A549 (cell line): ENCODE measurements around the gene MSI2. TPM values are rescaled to one million over a fixed set of nuclear protein-coding genes. Genes with fewer than 3 reads are reported as not detected.
A peak's percentile ranks its signal among the peaks of the same experiment; 100 is the strongest.

Experiments
- ATAC-seq, 2 experiments: fragments of 200-7000 bp in 1 of 2; fragments of >200 bp in 1 of 2; cut with Nextera tagmentation in 1 of 2; cut with Tn5 transposase in 1 of 2; 3 replicates each; pipeline versions ENCODE4 v1.8.0 to v1.9.1; 2018 to 2020; ENCODE audit warnings: mild to moderate bottlenecking in 1 of 2, moderate library complexity in 1 of 2
- CTCF ChIA-PET: fragments of 300-600 bp; sonication (Branson Sonifier 250); formaldehyde crosslinking; extraction: SDS; loops from one replicate; lab custom pipeline; 2021; ENCODE audit warnings: antibody characterized with exemption, inconsistent platforms; lab: Yijun Ruan, JAX
- POLR2A ChIA-PET: fragments of 350-600 bp; formaldehyde crosslinking; extraction: SDS; loops from one replicate; lab custom pipeline; 2021; ENCODE audit warnings: antibody characterized with exemption, inconsistent platforms; lab: Yijun Ruan, JAX
- DNase-seq, 2 experiments: peaks; one replicate each; pipeline versions ENCODE4 v3.0.0 to v3.0.0-alpha.2; 2011 to 2016; ENCODE audit warnings: low read depth in 1 of 2, low spot score in 1 of 2
- FAIRE-seq: peaks from 2 replicates; lab custom pipeline; 2011; peaks lifted over from hg19 to GRCh38; lab: Jason Lieb, UNC
- H3K27ac ChIP-seq, 2 experiments: fragments of >200 bp; sonication (Bioruptor Twin); formaldehyde crosslinking; 3 replicates each; pipeline ENCODE4 v1.5.1; 2016 to 2017
- H3K4me1 ChIP-seq: fragments of >200 bp; sonication (Bioruptor Twin); formaldehyde crosslinking; 3 replicates; pipeline ENCODE4 v1.6.1; 2016
- H3K4me2 ChIP-seq: fragments of >200 bp; sonication (Bioruptor Twin); formaldehyde crosslinking; 3 replicates; pipeline ENCODE4 v1.6.1; 2016
- H3K4me3 ChIP-seq: fragments of >200 bp; sonication (Bioruptor Twin); formaldehyde crosslinking; 3 replicates; pipeline ENCODE4 v1.5.1; 2016
- H3K9me3 ChIP-seq: fragments of >200 bp; sonication (Bioruptor Twin); formaldehyde crosslinking; 3 replicates; pipeline ENCODE4 v1.6.1; 2016
- ATOH8 ChIP-seq: fragments of 250-450 bp; sonication (Bioruptor Pico); IDR thresholded peaks from 2 replicates; pipeline ENCODE4 v1.5.0; 2020; ENCODE audit warnings: low read depth, mild to moderate bottlenecking, moderate library complexity
- BHLHE40 ChIP-seq: IDR thresholded peaks from 2 replicates; pipeline ENCODE4 v1.6.1; 2012; ENCODE audit warnings: low read depth, low read length, inconsistent platforms
- CBX2 ChIP-seq: fragments of 200-600 bp; sonication (generic); IDR thresholded peaks from 2 replicates; pipeline ENCODE4 v1.6.1; 2016; ENCODE audit warnings: low read depth, mild to moderate bottlenecking, borderline replicate concordance
- CBX8 ChIP-seq: fragments of 200-600 bp; sonication (generic); IDR thresholded peaks from 2 replicates; pipeline ENCODE4 v1.6.1; 2016
- EHMT2 ChIP-seq: fragments of 200-600 bp; sonication (generic); IDR thresholded peaks from 2 replicates; pipeline ENCODE4 v1.6.1; 2016; ENCODE audit warnings: antibody characterized with exemption, low read depth, mild to moderate bottlenecking, moderate library complexity
- ELK1 ChIP-seq: fragments of 150-350 bp; IDR thresholded peaks from 2 replicates; pipeline ENCODE4 v1.6.1; 2014; ENCODE audit warnings: low read depth, mild to moderate bottlenecking, low read length
- ESRRA ChIP-seq: fragments of 150-350 bp; IDR thresholded peaks from 2 replicates; pipeline ENCODE4 v1.6.1; 2014; ENCODE audit warnings: mild to moderate bottlenecking, low read length, borderline replicate concordance
- FOXS1 ChIP-seq: fragments of 250-450 bp; sonication (Bioruptor Pico); IDR thresholded peaks from 2 replicates; pipeline ENCODE4 v1.5.0; 2020; ENCODE audit warnings: mild to moderate bottlenecking, moderate library complexity
- HES2 ChIP-seq: fragments of >200 bp; sonication (Bioruptor Twin); formaldehyde crosslinking; IDR thresholded peaks from 2 replicates; pipeline ENCODE4 v1.6.1; 2016
- HOXA7 ChIP-seq: fragments of 250-450 bp; sonication (Bioruptor Pico); IDR thresholded peaks from 2 replicates; pipeline ENCODE4 v1.5.0; 2020; ENCODE audit warnings: mild to moderate bottlenecking, moderate library complexity
- HOXB13 ChIP-seq: fragments of 250-450 bp; sonication (Bioruptor Pico); IDR thresholded peaks from 2 replicates; pipeline ENCODE4 v1.5.0; 2020; ENCODE audit warnings: low read depth, mild to moderate bottlenecking, moderate library complexity
- JUN ChIP-seq, 2 experiments: fragments of >200 bp; sonication (Bioruptor Twin); formaldehyde crosslinking; IDR thresholded peaks; 2 replicates in 1 of 2; 3 replicates in 1 of 2; pipeline ENCODE4 v1.6.1; 2016 to 2017
- MAFK ChIP-seq: fragments of 450-650 bp; IDR thresholded peaks from 2 replicates; pipeline ENCODE4 v1.6.1; 2014; ENCODE audit not compliant: partially characterized antibody
- MYC ChIP-seq: IDR thresholded peaks from 2 replicates; pipeline ENCODE4 v1.6.1; 2012; ENCODE audit warnings: mild to moderate bottlenecking, inconsistent platforms, low read length, improper control_type of control experiment, borderline replicate concordance
- NR3C1 ChIP-seq: fragments of >200 bp; sonication (Bioruptor Twin); formaldehyde crosslinking; IDR thresholded peaks from 3 replicates; pipeline ENCODE4 v1.6.1; 2017
- RAD21 ChIP-seq, 2 experiments: fragments of >200 bp in 1 of 2; sonication (Bioruptor Twin) in 1 of 2; formaldehyde crosslinking in 1 of 2; IDR thresholded peaks in 1 of 2; conservative IDR thresholded peaks in 1 of 2; 2 replicates in 1 of 2; 3 replicates in 1 of 2; pipeline ENCODE4 v1.6.1; 2012 to 2018; ENCODE audit warnings: inconsistent platforms in 1 of 2
- RARB ChIP-seq: fragments of 250-450 bp; sonication (Bioruptor Pico); IDR thresholded peaks from 2 replicates; pipeline ENCODE4 v1.8.0; 2021; ENCODE audit warnings: mild to moderate bottlenecking, moderate library complexity
- REST ChIP-seq: fragments of 200-600 bp; sonication (generic); IDR thresholded peaks from 2 replicates; pipeline ENCODE4 v1.6.1; 2016; ENCODE audit warnings: antibody characterized with exemption, mild to moderate bottlenecking, moderate library complexity
- SREBF2 ChIP-seq: fragments of 450-650 bp; IDR thresholded peaks from 2 replicates; pipeline ENCODE4 v1.6.1; 2014; ENCODE audit warnings: mild to moderate bottlenecking, moderate library complexity
- TFCP2L1 ChIP-seq: fragments of 250-450 bp; sonication (Bioruptor Pico); IDR thresholded peaks from 2 replicates; pipeline ENCODE4 v1.5.0; 2021; ENCODE audit warnings: mild to moderate bottlenecking
- TP53 ChIP-seq: fragments of 250-450 bp; sonication (Bioruptor Pico); IDR thresholded peaks from 2 replicates; pipeline ENCODE4 v1.5.0; 2021; ENCODE audit warnings: mild to moderate bottlenecking, moderate library complexity
- USF2 ChIP-seq: fragments of 450-650 bp; IDR thresholded peaks from 2 replicates; pipeline ENCODE4 v1.6.1; 2014; ENCODE audit warnings: antibody characterized with exemption
- ZNF302 ChIP-seq: fragments of 250-450 bp; sonication (Bioruptor Pico); IDR thresholded peaks from 2 replicates; pipeline ENCODE4 v1.9.0; 2021; ENCODE audit warnings: inconsistent platforms, mild to moderate bottlenecking, moderate library complexity
- WGBS: methylation state at CpG from one replicate; pipeline ENCODE4 v1.1.6; 2017; ENCODE audit errors: missing lambda C conversion rate; 5-methylcytosine and 5-hydroxymethylcytosine counted together
- polyA plus RNA-seq, 4 experiments: library from polyadenylated mRNA; depleted of rRNA in 3 of 4; stranded (reverse); fragments of >200 nt; fragmentation: RNase III in 1 of 4; extraction: RNeasy Plus Mini Kit Qiagen cat#74134 plus additional on column Dnase treatment in 1 of 4; gene quantifications; 2 replicates in 3 of 4; 3 replicates in 1 of 4; pipeline ENCODE4 v1.2.3, GENCODE V29; 2011 to 2017

The MSI2 gene
- polyA plus RNA-seq, 2 of the 4 experiments (the other 2 are of a cell fraction) = 43.6 to 44.4 TPM

- ATAC-seq = no peak
- no peak overlapping the region for H3K4me2 ChIP-seq
- TF ChIP-seq HOXA7 = no peak
- TF ChIP-seq HOXB13 (CRISPR knock-in tag) = no peak
- TF ChIP-seq MYC = no peak
- no peaks in the 10 kb centered on the region for H3K4me1 ChIP-seq
- no peak overlapping the region for H3K27ac ChIP-seq
- WGBS = 65% methylated on average over 1 of the region's 1 CpG
- no peak for DNase-seq
- H3K9me3 ChIP-seq = no peaks in the 10 kb centered on the region
- ChIA-PET CTCF (interaction anchor here (0.6 to 2.4 kb wide), 3 partner anchors 8 to 432 kb away, joined by 3 to 5 read pairs (median 4); no protein-coding TSS in a partner anchor), POLR2A (no interaction called here)
- H3K4me3 ChIP-seq = no peak overlapping the region
- no peak for FAIRE-seq
Observed at GRCh38 chr17:57703273-57703672, 446.9 kb downstream of the MSI2 start.

- Histone ChIP-seq H3K4me2 (no peak overlapping the region), H3K4me3 (no peak overlapping the region), H3K9me3 (no peaks in the 10 kb centered on the region), H3K27ac (no peak overlapping the region), H3K4me1 (no peaks in the 10 kb centered on the region)
- TF ChIP-seq CBX2 = no peak
- no peak for TF ChIP-seq CBX8
- TF ChIP-seq SREBF2 = no peak
- no peak for TF ChIP-seq JUN (IDR thresholded peaks at IDR 0.05)
- TF ChIP-seq RAD21 (conservative IDR thresholded peaks at IDR 0.05 in 1 of 2, IDR thresholded peaks at IDR 0.05 in 1 of 2) = no peak
- no peak for TF ChIP-seq HES2
- no peak for TF ChIP-seq ELK1
- TF ChIP-seq FOXS1 (CRISPR knock-in tag) = no peak
- no peak for TF ChIP-seq BHLHE40
- no peak for TF ChIP-seq USF2
- no peak for TF ChIP-seq MAFK
- no peak for TF ChIP-seq TFCP2L1
- TF ChIP-seq TP53 (CRISPR knock-in tag) = no peak
- TF ChIP-seq ATOH8 (CRISPR knock-in tag) = no peak
- no peak for TF ChIP-seq EHMT2
- TF ChIP-seq RARB (CRISPR knock-in tag) = no peak
- 91% methylated on average over 1 of the region's 1 CpG for WGBS
- FAIRE-seq (no peak), DNase-seq (no peak), ATAC-seq (no peak)
- ChIA-PET CTCF (interaction anchor here (0.5 to 2.4 kb wide), 5 partner anchors 9 to 583 kb away, joined by 3 to 8 read pairs (median 5); no protein-coding TSS in a partner anchor), POLR2A (no interaction called here)
Observed at GRCh38 chr17:57704448-57704847, 448.1 kb downstream of the MSI2 start.

GRCh38 chr17:57705921-57706695 lies 449.8 kb downstream of the MSI2 start:
- H3K9me3 ChIP-seq = peaks cover 3% of the 10 kb centered on the region; the same call in 1 of the 3 replicates
- 56% methylated on average over 12 of the region's 12 CpGs for WGBS
- FAIRE-seq = no peak
- no peak overlapping the region for H3K4me3 ChIP-seq
- no peak for DNase-seq
- no peak overlapping the region for H3K4me2 ChIP-seq
- TF ChIP-seq REST (no peak), ESRRA (no peak), JUN (IDR thresholded peaks at IDR 0.05) (no peak), ZNF302 (CRISPR knock-in tag) (no peak), RARB (CRISPR knock-in tag) (no peak), NR3C1 (no peak), EHMT2 (no peak)
- TF ChIP-seq, all 56 proteins: peak for 0
- no peaks in the 10 kb centered on the region for H3K4me1 ChIP-seq
- H3K27ac ChIP-seq = no peak overlapping the region
- ChIA-PET CTCF (interaction anchor here (0.9 to 2.3 kb wide), 10 partner anchors 10 to 463 kb away, joined by 3 to 9 read pairs (median 6); no protein-coding TSS in a partner anchor), POLR2A (no interaction called here)
- peak in 1 of 2 experiments; percentile 32; a peak in 2 of 6 replicates for ATAC-seq
